Measurements from ENCODE around the gene TGM5. TPM values are rescaled to one million over a fixed set of nuclear protein-coding genes. Genes with fewer than 3 reads are reported as not detected.
"Not testable (repeated sequence)": the region's sequence is repeated elsewhere in the genome, so short reads cannot be mapped to it uniquely, and the experiment has no call there.

TGM5 gene
- total RNA-seq, 4 donors from 2014 or later = 12.1 TPM; not detected in 3

- TF ChIP-seq EP300 (IDR thresholded peaks at IDR 0.05; ENCODE audit: low read depth) (no peak), POLR2AphosphoS5 (IDR thresholded peaks at IDR 0.05) (no peak), POLR2A (IDR thresholded peaks at IDR 0.05) (no peak)
- TF ChIP-seq, protein P1, sequence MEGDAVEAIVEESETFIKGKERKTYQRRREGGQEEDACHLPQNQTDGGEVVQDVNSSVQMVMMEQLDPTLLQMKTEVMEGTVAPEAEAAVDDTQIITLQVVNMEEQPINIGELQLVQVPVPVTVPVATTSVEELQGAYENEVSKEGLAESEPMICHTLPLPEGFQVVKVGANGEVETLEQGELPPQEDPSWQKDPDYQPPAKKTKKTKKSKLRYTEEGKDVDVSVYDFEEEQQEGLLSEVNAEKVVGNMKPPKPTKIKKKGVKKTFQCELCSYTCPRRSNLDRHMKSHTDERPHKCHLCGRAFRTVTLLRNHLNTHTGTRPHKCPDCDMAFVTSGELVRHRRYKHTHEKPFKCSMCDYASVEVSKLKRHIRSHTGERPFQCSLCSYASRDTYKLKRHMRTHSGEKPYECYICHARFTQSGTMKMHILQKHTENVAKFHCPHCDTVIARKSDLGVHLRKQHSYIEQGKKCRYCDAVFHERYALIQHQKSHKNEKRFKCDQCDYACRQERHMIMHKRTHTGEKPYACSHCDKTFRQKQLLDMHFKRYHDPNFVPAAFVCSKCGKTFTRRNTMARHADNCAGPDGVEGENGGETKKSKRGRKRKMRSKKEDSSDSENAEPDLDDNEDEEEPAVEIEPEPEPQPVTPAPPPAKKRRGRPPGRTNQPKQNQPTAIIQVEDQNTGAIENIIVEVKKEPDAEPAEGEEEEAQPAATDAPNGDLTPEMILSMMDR (IDR thresholded peaks at IDR 0.05) = no peak
- Histone ChIP-seq H3K27ac (no peak overlapping the region), H3K27me3 (peaks cover 10% of the 10 kb centered on the region), H3K36me3 (no peaks in the 10 kb centered on the region), H3K9me3 (no peaks in the 10 kb centered on the region), H3K4me1 (no peaks in the 10 kb centered on the region), H3K4me3 (no peak overlapping the region)
- intact Hi-C loops (cut with DNase I; ENCODE audit: low total_unique reads) (no loop called here), in situ Hi-C loops (cut with MboI; ENCODE audit: low pct_ligation_motif_present in 1 of 4, low pct_unique_long_range_greater_than_20kb in 1 of 4, low sequenced_read_pairs in 3 of 4) (loop anchor here in 1 of 4 donors (5.0 to 25.0 kb wide), 2 partner anchors 49 to 564 kb away; no protein-coding TSS in a partner anchor)
- WGBS, 2 donors (ENCODE audit: low coverage in 1 of 2) = 66 to 68% methylated on average over 5 to 15 of the region's 15 CpGs
- DNase-seq = no peak
Observed at GRCh38 chr15:43275740-43276562, 9.2 kb upstream of the TGM5 start.

- no peak for DNase-seq
- Histone ChIP-seq H3K9me3 (no peaks in the 10 kb centered on the region), H3K27me3 (peaks cover 10% of the 10 kb centered on the region), H3K27ac (no peak overlapping the region), H3K36me3 (no peaks in the 10 kb centered on the region), H3K4me3 (no peak overlapping the region), H3K4me1 (no peaks in the 10 kb centered on the region)
- intact Hi-C loops (cut with DNase I; ENCODE audit: low total_unique reads) = no loop called here
- in situ Hi-C loops (cut with MboI; ENCODE audit: low pct_ligation_motif_present in 1 of 4, low pct_unique_long_range_greater_than_20kb in 1 of 4, low sequenced_read_pairs in 3 of 4) = no loop called here
- TF ChIP-seq, protein P1 (IDR thresholded peaks at IDR 0.05) = no peak
- no peak for TF ChIP-seq POLR2AphosphoS5 (IDR thresholded peaks at IDR 0.05)
- TF ChIP-seq EP300 (IDR thresholded peaks at IDR 0.05; ENCODE audit: low read depth) = no peak
- TF ChIP-seq POLR2A (IDR thresholded peaks at IDR 0.05) = no peak
- 56 to 75% methylated on average over 3 to 9 of the region's 9 CpGs for WGBS, 2 donors (ENCODE audit: low coverage in 1 of 2)
Observed at GRCh38 chr15:43274136-43274535, 7.4 kb upstream of the TGM5 start.

DNA sequence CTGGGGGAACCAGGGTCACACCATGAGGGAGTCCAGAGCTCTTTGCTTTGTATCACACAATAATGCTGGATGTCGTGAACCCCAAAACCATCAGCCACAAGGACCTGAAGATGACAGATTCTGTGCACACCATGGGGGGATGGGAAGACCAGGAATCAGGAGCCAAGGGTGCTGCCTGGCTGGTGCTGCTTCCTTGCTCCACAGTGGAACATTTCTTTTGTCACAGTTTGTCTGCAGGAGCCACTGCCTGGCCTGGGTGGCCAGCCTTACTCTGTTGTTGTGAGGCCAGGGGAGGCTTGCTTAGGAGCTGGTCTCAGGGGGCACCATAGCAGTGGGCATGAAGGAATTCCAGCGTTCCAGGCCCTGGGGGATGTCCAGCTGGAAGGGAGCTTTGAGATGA, 6.5 kb upstream of the TGM5 start:
- no peaks in the 10 kb centered on the region for H3K36me3 ChIP-seq
- H3K9me3 ChIP-seq = no peaks in the 10 kb centered on the region
- H3K27me3 ChIP-seq = peaks cover 10% of the 10 kb centered on the region
- in situ Hi-C loops (cut with MboI; ENCODE audit: low pct_ligation_motif_present in 1 of 4, low pct_unique_long_range_greater_than_20kb in 1 of 4, low sequenced_read_pairs in 3 of 4) (no loop called here), intact Hi-C loops (cut with DNase I; ENCODE audit: low total_unique reads) (no loop called here)
- no peak for DNase-seq
- H3K27ac ChIP-seq = no peak overlapping the region
- no peak overlapping the region for H3K4me3 ChIP-seq
- 82% methylated on average over 2 of the region's 2 CpGs; no CpG with 5 or more reads in 1 of the 2 donors for WGBS, 2 donors (ENCODE audit: low coverage in 1 of 2)
- TF ChIP-seq POLR2A (IDR thresholded peaks at IDR 0.05) = no peak
- no peak for TF ChIP-seq POLR2AphosphoS5 (IDR thresholded peaks at IDR 0.05)
- TF ChIP-seq, protein P1 (IDR thresholded peaks at IDR 0.05) = no peak
- TF ChIP-seq EP300 (IDR thresholded peaks at IDR 0.05; ENCODE audit: low read depth) = no peak
- H3K4me1 ChIP-seq = no peaks in the 10 kb centered on the region

DNA sequence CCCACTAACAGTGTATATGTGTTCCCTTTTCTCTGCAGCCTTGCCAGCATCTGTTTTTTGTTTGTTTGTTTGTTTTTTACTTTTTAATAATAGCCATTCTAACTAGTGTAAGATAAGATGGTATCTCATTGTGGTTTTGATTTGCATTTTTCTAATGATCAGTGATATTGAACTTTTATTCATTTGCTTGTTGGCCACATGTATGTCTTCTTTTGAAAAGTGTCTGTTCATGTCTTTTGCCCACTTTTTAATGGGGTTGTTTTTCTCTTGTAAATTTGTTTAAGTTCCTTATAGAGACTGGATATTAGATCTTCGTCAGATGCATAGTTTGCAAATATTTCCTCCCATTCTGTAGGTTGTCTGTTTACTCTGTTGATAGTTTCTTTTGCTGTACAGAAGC, 5.2 kb upstream of the TGM5 start:
- intact Hi-C loops (cut with DNase I; ENCODE audit: low total_unique reads); in situ Hi-C loops (cut with MboI; ENCODE audit: low pct_ligation_motif_present in 1 of 4, low pct_unique_long_range_greater_than_20kb in 1 of 4, low sequenced_read_pairs in 3 of 4); H3K27ac ChIP-seq; H3K4me3 ChIP-seq; H3K4me1 ChIP-seq; H3K36me3 ChIP-seq; H3K9me3 ChIP-seq; DNase-seq: not testable (repeated sequence)
- 90 to 100% methylated on average over 1 of the region's 1 CpG for WGBS, 2 donors (ENCODE audit: low coverage in 1 of 2)
- peaks cover 10% of the 10 kb centered on the region for H3K27me3 ChIP-seq

Data from transverse colon (tissue), 4 donors.